IPS-NIHi11 (cell line): ENCODE results near the gene PCSK5.

Experiments
- DNase-seq: peaks from one replicate; pipeline ENCODE4 v3.0.0; 2012; ENCODE audit warnings: mixed read lengths, low spot score

PCSK5 gene

GRCh38 chr9:76082057-76082456, 191.6 kb downstream of the PCSK5 start:
- DNase-seq = no peak

DNA sequence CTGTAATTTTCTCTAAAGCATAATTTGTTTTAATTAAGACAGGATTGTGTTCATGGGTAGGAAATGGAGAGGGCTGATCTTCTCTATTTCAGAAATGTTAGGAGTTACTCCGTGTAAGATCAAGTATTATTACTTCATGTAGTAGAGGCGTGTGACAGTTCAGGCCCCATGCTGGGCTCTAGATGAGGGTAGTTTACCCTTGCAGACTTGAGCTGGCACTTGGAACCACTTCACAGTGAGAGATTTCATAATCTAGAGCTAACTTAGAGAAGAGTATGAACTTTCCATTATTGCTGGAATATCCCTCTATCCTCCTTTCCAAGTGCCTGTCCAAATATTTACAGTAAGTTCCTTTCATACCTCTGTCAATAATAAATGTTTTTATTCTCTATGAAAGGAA, 195.1 kb downstream of the PCSK5 start:
- DNase-seq = no peak

GRCh38 chr9:76086539-76086938, 196.1 kb downstream of the PCSK5 start:
- DNase-seq = no peak

DNA sequence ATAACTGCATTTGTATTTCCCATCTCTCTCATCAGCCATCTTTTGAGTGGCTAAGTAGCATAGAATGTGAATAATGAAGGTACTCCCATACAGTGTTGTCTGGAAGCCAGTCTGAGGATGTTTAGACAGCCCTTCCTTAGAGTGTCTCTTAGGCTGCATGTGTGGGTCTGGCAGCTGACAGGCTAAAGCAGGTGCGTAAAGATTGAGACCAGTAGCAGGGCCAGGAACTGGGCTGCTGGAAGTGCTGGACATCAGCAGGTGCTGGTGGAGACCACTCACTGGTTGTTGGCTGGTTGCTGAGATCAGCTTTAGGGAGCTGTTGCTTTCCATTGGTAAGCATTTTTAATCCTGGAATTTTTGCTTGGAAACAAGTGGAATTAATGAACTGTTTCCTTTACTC, 197.5 kb downstream of the PCSK5 start:
- no peak for DNase-seq

DNA sequence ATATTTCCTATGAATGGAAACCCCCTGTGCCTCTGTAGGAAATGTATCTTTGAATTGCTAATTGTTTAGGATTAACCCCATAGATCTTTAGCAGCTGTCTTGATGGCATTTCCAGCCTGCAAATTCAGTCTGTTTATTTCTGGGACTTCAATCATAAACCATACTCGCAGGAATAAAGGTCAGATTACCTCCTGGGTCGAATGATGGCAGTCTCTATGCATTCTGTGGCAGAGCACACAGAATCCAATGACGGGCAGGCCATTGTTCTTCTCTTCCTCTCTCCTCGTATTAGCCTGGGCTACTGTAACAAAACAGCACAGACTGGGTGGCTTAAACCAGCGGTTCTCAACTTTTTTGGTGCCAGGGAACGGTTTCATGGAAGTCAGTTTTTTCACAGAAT, 199.9 kb downstream of the PCSK5 start:
- DNase-seq = no peak

DNA sequence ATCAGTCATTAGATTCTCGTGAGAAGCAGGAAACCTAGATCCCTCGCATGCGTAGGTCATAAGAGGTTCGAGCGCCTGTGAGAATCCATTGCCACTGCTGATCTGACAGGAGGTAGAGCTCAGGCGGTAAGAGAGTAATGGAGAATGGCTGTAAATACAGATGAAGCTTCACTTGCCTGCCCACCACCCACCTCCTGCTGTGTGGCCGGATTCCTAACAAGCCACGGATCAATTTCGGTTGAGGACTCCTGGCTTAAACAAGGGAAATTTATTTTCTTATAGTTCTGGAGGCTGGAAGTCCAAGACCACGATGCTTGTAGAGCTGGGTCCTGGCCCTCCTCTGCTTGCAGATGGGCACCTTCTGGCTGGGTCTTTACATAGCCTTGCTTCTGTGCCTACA, 200.4 kb downstream of the PCSK5 start:
- DNase-seq = no peak

DNA sequence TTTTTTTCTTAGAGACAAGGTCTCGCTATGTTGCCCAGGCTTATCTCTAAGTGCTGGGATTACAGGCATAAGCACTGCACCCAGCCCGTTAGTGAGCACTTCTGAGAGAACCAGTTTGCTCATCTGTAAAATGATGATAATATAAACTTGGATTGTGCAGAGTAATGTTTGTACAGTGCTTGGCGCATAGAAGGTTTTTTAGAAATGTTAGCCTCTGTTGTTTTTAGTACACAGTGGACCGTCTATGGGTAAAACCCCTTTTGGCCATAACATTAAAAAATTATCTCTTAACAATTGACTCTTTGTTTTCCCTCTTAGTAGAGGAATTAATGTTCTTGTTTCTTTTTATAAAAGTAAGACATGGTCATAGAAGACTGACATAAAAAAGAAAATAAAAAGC, 202.1 kb downstream of the PCSK5 start:
- no peak for DNase-seq

- no peak for DNase-seq
Measured at GRCh38 chr9:76095585-76095984, 205.1 kb downstream of the PCSK5 start.

DNA sequence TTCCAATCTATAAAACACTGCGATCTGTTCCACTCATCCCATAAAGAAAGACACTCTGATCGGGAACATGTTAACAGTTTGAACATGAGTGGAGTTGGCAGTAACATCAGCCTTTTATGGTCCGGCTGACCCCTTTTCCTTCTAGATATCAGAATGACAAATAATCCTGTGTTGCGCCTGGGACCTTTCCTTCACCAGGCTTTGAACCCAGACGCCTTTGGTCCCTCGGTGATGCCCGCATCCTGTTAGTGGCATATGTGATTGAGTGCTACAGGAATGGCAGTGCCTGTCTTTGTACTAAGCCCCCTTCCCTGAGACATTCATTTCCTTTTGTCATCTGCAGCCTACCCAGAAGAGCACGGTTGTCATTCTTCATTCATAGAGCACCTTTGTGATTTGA, 209.0 kb downstream of the PCSK5 start:
- no peak for DNase-seq

DNA sequence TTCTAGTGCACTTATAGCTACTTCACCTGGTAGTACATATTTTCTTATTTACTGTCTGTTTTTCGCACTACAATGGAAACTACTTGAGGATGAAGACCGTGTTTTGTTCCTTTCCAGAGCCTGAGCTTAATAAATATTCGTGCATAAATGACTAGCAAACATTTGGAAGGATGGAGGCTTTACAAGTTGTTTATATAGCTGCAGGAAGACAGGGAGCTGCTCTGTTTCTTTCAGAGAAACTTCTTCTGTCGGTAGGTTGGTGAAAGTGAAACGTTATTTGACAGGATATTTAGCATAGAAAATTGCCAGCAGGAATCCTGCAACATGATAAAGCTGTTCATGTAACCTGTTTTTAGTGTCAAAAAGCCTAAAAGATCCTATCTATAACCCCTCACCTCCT, 210.6 kb downstream of the PCSK5 start:
- DNase-seq = no peak

GRCh38 chr9:76101491-76101890, 211.0 kb downstream of the PCSK5 start:
- DNase-seq = no peak

- DNase-seq = no peak
Measured at GRCh38 chr9:76101947-76102346, 211.5 kb downstream of the PCSK5 start.

- no peak for DNase-seq
Measured at GRCh38 chr9:76103531-76104315, 213.2 kb downstream of the PCSK5 start.

- DNase-seq = no peak
Measured at GRCh38 chr9:76107482-76107881, 217.0 kb downstream of the PCSK5 start.

GRCh38 chr9:76109953-76110352, 219.5 kb downstream of the PCSK5 start:
- peak; percentile 9 for DNase-seq

GRCh38 chr9:76112151-76112550, 221.7 kb downstream of the PCSK5 start:
- DNase-seq = no peak

DNA sequence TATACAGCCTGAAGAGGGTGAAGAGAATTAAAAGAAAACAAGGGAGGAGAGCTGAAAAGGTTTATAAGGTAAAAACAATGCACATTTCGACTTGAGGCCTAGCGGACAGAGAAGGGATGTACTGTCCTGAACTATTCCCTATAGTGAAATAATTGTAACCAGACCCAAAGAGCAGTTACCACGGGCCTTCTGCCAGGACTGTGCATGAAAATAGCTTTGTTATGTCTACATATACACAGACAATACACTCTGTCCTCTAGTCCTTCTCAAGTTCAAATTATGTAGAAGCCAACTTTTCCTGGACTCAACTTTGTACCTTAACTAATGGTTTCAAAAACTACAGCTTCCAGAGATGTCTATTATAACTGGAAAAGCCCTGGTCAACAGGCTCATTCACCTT, 223.7 kb downstream of the PCSK5 start:
- no peak for DNase-seq

GRCh38 chr9:76115396-76115795, 224.9 kb downstream of the PCSK5 start:
- no peak for DNase-seq

- DNase-seq = no peak
Measured at GRCh38 chr9:76115982-76116646, 225.6 kb downstream of the PCSK5 start.

DNA sequence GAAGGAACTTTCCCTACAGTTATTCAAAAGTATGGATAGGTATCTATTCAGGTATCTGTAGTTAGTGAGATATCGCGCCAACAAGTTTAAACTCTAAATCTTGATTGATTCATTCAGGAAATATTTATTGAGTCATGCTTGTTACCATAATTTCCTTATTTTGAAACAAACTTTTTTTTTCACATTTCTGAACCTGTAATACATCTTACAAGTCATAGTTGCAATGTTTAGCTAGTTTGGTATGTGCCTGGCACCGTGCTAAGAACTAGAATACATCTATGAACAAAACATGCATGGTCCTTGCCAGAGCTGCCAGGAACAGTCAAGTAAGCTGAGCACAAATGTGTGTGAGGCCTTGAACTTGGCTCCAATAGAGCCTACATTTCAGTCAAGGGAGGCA, 226.4 kb downstream of the PCSK5 start:
- DNase-seq = no peak

DNA sequence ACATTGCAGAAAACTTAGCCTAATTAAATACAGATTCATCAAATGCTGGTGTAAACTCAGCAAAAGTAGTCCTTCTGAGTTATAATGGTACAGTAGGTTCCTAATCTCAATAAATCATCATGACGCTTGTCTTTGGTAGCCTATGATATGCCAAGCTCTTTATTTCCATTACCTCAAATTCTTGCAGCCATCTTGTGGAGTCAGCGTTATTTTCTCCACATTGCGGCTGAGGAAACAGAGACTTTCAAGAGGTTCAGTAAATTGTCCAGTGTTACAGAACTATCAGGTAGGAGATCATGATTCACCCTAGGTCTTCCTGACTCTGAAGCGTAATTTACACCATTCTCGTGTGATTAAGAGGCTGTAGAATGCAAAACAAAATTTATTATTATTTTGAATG, 237.2 kb downstream of the PCSK5 start:
- no peak for DNase-seq

- no peak for DNase-seq
Measured at GRCh38 chr9:76135902-76136301, 245.4 kb downstream of the PCSK5 start.

DNA sequence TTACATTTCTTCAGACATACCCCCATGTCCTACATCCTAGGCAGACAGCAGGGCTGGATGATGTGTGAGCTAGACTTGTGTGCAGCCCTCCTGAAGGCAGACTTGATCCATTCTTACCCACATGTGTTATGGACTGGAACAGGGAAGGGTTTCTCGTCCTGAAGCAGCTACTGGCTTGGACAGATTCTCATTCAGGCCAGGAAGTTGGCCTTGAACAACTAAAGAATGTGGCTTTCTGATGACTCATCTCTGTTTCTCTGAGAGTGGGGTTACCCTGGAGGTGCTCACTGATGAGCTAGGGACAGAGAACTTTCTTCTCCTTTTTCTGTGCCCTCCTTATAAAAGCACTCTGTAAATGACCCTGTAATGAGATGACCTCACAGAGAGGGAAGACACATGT, 246.5 kb downstream of the PCSK5 start:
- peak; percentile 8 for DNase-seq

- DNase-seq = no peak
Measured at GRCh38 chr9:76137931-76138330, 247.5 kb downstream of the PCSK5 start.
